Mammary epithelial cell (primary cell): Measurements from ENCODE around the gene FAM89A.

Source experiments
- CTCF ChIP-seq, 2 donors: IDR thresholded peaks in 1 of 2; conservative IDR thresholded peaks in 1 of 2; 2 replicates each; pipeline ENCODE4 v1.5.1; 2011 to 2012; ENCODE audit warnings: inconsistent platforms in 2 of 2, low read length in 2 of 2, mild to moderate bottlenecking in 2 of 2, control low read depth in 1 of 2, low read depth in 1 of 2; ENCODE audit not compliant: insufficient read depth in 1 of 2; ENCODE audit errors: extremely low read depth in 1 of 2
- EZH2 ChIP-seq: IDR thresholded peaks from 2 replicates; pipeline ENCODE4 v1.6.1; 2012; ENCODE audit warnings: low read length, inconsistent platforms, borderline replicate concordance

GRCh38 chr1:231011963-231012362 is 28.1 kb downstream of the FAM89A start:
- TF ChIP-seq CTCF (conservative IDR thresholded peaks at IDR 0.05 in 1 of 2, IDR thresholded peaks at IDR 0.05 in 1 of 2; ENCODE audit: extremely low read depth in 1 of 2, insufficient read depth in 1 of 2, low read depth in 1 of 2, low read length in 2 of 2) (no peak), EZH2 (no peak)
